ENCODE data around the gene PTPN14. TPM values are rescaled to one million over a fixed set of nuclear protein-coding genes. Genes with fewer than 3 reads are reported as not detected.

Gene PTPN14
- total RNA-seq, 1 experiment from 2014 or later: 42.8 TPM

DNA sequence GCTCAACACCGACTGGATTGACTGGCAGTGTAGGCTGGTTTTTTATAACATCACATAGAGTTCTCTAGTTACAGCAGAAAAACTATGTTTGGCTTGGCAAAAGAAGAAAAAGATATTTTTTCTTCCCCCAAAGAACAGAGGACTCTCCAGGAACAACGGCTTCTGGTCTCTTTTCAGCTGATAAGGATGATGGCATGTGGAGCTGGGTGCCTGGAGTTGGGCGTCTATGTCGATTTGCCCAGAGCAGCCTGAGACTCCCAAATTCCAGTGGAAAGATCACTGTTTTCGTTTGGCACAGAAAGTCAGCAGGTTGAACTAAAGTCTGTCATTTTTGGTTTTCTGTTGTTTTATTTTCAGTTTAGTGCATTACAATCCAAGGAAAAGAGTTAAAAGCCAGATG, 179.3 kb downstream of the PTPN14 start:
- DNase-seq (ENCODE audit: low spot score): no peak

DNA sequence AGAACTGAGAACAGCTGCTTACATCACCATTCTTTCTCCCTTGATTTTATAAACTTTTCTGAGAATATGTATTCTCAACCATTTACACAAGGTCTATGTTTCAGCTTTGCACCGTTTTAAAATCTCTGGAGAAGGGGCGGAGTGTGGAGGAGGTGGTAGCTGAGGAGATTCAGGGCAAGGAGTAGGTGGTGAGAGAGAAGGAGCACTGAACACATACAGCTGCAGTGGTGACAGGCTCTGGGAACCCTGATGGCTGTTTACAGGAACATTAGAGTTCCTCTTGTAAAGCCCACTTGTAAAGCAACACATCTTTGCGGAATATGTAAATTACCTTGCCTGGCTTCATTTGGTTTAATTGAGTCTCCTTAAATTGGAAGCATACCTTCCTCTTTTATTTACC, 180.8 kb downstream of the PTPN14 start:
- DNase-seq (ENCODE audit: low spot score): no peak

- no peak for DNase-seq (ENCODE audit: low spot score)
Measured at GRCh38 chr1:214369364-214369763, 182.0 kb downstream of the PTPN14 start.

DNA sequence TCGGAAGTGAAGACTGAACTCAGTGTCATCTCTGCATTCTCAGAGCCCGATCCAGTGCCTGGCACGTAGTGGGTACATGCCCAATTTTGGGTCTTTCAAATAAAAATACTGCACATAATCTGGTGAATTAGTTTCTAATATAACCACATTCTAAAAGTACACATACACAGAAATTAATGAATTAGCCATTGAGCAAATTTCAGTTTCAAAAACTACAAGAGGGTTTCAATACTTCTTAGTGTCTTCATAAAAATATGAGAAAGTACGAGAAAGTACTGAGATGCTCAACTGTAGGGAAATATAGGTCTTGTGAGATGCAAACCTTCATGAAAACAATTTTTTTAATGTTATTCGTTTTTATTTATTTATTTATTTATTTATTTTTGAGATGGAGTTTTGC, 183.6 kb downstream of the PTPN14 start:
- no peak for DNase-seq (ENCODE audit: low spot score)

- DNase-seq (ENCODE audit: low spot score): no peak
Measured at GRCh38 chr1:214364786-214365295, 186.6 kb downstream of the PTPN14 start.

DNA sequence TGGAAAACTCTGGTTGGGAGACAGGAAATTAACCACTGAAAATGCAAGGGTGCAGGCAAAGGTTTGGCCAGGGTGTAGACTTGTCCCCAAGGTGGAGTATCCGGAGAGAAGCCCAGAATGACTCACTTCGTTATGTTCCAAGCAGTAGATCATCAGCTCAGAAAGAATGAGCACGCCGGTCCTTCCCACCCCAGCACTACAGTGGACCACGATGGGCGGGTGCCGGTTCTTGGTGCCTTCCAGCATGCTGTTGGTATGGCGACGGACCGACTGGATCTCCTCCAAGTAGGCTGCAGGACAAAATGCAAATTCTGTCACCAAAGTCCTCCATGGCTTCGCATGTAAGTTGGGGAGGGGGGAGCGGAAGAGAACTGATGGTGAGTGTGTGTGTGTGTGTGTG, 187.0 kb downstream of the PTPN14 start:
- peak; percentile 91 for DNase-seq (ENCODE audit: low spot score)

DNA sequence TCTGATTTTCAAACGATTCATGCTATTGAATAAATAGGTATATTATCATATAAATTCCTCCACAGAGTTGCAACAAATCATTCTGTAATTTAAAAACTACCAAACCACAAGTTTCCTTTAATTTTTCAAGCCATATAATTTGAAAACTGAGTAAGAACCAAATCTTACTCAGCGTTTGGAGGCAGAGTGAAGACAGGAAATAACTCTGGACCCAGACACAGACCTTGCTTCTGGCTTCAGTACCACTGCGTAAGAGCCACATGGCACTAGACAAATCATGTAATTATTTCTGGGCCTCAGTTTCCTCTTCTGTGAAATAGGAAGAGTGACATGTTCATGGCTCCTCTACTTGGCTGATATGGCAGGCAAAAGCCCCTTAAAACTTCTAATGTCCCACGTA, 188.0 kb downstream of the PTPN14 start:
- no peak for DNase-seq (ENCODE audit: low spot score)

- DNase-seq (ENCODE audit: low spot score): peak; percentile 50
Measured at GRCh38 chr1:214362188-214362882, 189.1 kb downstream of the PTPN14 start.

GRCh38 chr1:214361636-214362035, 189.8 kb downstream of the PTPN14 start:
- no peak for DNase-seq (ENCODE audit: low spot score)

DNA sequence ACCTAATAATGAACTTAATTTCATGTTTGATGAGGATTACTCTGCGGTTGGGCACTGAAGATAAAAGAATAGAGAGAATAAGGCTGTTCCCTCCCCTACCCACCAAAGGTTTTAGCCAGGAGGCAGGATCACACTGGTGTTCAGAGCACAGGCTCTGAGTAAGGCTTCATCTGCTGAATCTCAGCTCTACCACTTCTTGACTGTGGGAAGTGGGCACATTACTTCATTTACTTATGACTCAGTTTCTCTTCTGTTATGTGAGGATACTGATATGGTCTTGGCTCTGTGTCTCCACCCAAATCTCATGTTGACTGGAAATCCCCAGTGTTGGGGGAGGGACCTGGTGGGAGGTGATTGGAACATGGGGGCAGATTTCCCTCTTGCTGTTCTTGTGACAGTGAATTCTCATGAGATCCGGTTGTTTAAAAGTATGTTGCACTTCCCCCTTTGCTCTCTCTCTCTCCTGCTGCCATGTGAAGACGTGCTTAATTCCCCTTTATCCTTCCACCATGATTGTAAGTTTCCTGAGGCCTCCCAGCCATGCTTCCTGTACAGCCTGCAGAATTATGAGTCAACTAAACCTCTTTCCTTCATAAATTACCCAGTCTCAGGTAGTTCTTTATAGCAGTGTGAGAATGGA, 190.8 kb downstream of the PTPN14 start:
- DNase-seq (ENCODE audit: low spot score): no peak

GRCh38 chr1:214360116-214360515, 191.3 kb downstream of the PTPN14 start:
- DNase-seq (ENCODE audit: low spot score): no peak

GRCh38 chr1:214354440-214355148, 196.8 kb downstream of the PTPN14 start:
- no peak for DNase-seq (ENCODE audit: low spot score)

GRCh38 chr1:214352838-214353237, 198.6 kb downstream of the PTPN14 start:
- no peak for DNase-seq (ENCODE audit: low spot score)

GRCh38 chr1:214351551-214352277, 199.7 kb downstream of the PTPN14 start:
- DNase-seq (ENCODE audit: low spot score): no peak

- DNase-seq (ENCODE audit: low spot score): peak; percentile 81
Measured at GRCh38 chr1:214349781-214350180, 201.6 kb downstream of the PTPN14 start.

- no peak for DNase-seq (ENCODE audit: low spot score)
Measured at GRCh38 chr1:214349008-214349407, 202.4 kb downstream of the PTPN14 start.

DNA sequence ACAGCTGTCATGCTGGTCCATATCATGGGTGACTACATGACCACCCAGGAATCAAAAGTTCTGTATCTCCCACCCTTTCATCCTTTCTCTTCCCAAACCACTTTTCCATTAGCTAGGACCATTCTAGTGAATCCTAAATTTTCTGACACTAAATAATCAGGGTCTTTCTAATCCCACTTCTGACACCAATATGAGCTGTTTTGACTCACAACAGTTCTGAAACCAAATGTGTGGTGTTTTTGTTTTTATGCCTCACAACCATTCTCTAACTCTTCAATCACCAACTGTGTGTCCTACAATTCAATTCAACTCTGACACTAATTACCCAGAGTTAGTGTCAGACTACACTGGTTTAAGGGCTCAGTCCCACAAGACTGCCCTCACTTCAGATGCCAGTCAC, 206.5 kb downstream of the PTPN14 start:
- no peak for DNase-seq (ENCODE audit: low spot score)

GRCh38 chr1:214342525-214342924, 208.9 kb downstream of the PTPN14 start:
- DNase-seq (ENCODE audit: low spot score): no peak

DNA sequence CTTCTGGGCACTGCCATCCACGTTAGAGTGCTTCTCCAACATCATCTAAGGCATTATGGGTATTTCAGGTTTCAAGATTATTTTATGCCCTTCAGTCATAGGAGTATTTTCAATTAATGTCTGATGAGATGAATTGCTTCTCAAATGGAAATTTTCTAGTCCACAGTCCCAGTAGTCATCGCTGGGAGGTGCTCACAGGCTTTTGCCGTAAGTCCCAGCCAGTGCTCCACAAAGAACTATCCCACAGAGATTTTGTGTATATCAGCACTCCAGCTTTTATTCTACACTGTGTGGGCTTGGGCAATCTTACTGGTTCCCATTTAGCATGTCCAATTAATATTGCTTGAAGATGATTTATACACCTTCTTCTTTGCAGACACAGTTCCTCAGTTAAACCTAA, 209.5 kb downstream of the PTPN14 start:
- DNase-seq (ENCODE audit: low spot score): no peak

GRCh38 chr1:214341459-214341858, 209.9 kb downstream of the PTPN14 start:
- no peak for DNase-seq (ENCODE audit: low spot score)

GRCh38 chr1:214338212-214338611, 213.2 kb downstream of the PTPN14 start:
- no peak for DNase-seq (ENCODE audit: low spot score)

DNA sequence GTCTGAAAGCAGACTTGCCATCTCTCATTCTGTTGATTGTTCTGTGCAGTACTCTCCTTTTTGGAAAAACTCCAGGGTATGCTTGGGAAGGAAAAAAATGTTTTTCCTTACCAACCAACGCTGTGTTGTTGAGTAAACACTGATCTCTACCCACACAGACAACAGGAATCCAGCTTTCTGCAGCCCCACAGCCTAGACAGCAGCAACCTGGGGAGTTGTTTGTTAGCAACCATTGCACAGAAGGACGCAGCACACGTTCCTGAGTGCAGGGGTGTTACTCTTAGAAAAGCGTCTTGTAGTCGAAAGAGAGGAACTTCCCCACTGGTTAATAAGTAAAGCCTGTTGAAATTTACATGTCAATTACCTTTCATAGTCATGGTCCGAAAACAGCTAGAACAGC, 213.9 kb downstream of the PTPN14 start:
- no peak for DNase-seq (ENCODE audit: low spot score)

Data from A172 (cell line).